Cardiac muscle cell (in vitro differentiated cells and primary cell): ENCODE results near the gene SMARCD3. TPM values are rescaled to one million over a fixed set of nuclear protein-coding genes. Genes with fewer than 3 reads are reported as not detected.

Experiments used
- DNase-seq, 2 donors: peaks; one replicate each; pipeline versions ENCODE4 v3.0.0 to v3.0.0-alpha.2; 2010 to 2017; ENCODE audit warnings: low read depth in 1 of 2, low spot score in 1 of 2
- H3K27ac ChIP-seq: fragments of 200-600 bp; sonication (generic); 2 replicates; pipeline ENCODE4 v1.5.1; 2016
- H3K27me3 ChIP-seq: fragments of 200-600 bp; sonication (generic); 2 replicates; pipeline ENCODE4 v1.6.0; 2016; ENCODE audit warnings: control low read depth
- H3K36me3 ChIP-seq: fragments of 200-600 bp; sonication (generic); 2 replicates; pipeline ENCODE4 v1.5.1; 2016; ENCODE audit warnings: control low read depth
- H3K4me1 ChIP-seq: fragments of 200-600 bp; sonication (generic); 2 replicates; pipeline ENCODE4 v1.8.1; 2017; ENCODE audit warnings: low read depth, mild to moderate bottlenecking, mixed run types
- H3K4me3 ChIP-seq: fragments of 200-600 bp; sonication (generic); 2 replicates; pipeline ENCODE4 v1.5.1; 2016; ENCODE audit warnings: mild to moderate bottlenecking
- H3K9me3 ChIP-seq: fragments of 200-600 bp; sonication (generic); 2 replicates; pipeline ENCODE4 v1.5.1; 2017; ENCODE audit warnings: low read depth, mild to moderate bottlenecking, control low read depth
- polyA plus RNA-seq: library from polyadenylated mRNA; unstranded; fragments of >200 nt; fragmentation: Nextera tagmentation; extraction: Ambion mirVana; gene quantifications from 2 replicates; pipeline ENCODE4 v1.2.1, GENCODE V29; 2016
- total RNA-seq: library from RNA; depleted of rRNA; stranded (reverse); fragments of >200 nt; gene quantifications from 2 replicates; pipeline ENCODE4 v1.2.3, GENCODE V29; 2016
- TF ChIP-seq, protein P1 (sequence below): IDR thresholded peaks from 2 replicates; pipeline ENCODE4 v1.5.1; 2012; ENCODE audit warnings: low read depth, mild to moderate bottlenecking, low read length

Gene SMARCD3
- total RNA-seq, result 180 and 191 TPM in 2 replicates
- polyA plus RNA-seq, result 237 and 238 TPM in 2 replicates

DNA sequence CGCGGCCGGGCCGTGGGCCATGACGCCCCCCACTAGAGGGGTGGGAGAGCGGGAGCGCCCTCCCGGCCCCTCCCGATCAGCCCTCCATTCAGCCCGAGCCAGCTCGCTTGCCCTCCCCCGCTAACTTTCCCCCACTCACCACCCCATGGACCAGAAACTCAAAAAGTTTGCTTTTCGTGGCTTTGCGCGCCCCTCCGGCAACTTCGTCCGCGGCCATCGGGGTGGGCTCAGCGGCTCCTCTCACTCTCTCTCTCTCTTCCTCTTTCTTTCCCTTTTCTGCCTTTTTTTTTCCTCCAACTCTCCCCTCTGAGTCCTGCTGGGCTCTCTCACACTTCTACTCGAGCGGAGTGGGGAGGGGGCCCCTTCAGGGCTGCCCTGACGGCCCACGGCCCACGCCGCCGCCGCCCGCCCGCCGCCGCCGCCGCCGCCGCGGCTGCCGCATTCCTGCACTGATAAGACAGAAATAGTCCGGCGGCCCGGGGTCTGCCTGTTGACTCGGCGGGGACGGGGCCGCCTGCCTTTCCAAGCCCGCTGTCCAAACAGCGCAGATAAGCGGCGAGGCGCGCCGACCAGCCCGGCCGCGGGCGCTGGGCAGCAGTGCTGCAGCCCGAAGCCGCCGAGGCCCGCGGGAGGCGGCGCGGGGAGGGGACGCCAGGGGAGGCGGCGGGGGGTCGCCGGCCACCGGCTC lies at the start of gene SMARCD3:
Gene SMARCD3, minus strand, starts transcription at position 349 of the 688 bp plus-strand sequence. Its CDS starts 132 bp downstream, at position 217.
- no peaks in the 10 kb centered on the region for H3K27me3 ChIP-seq
- H3K9me3 ChIP-seq, result no peaks in the 10 kb centered on the region
- TF ChIP-seq, protein P1, sequence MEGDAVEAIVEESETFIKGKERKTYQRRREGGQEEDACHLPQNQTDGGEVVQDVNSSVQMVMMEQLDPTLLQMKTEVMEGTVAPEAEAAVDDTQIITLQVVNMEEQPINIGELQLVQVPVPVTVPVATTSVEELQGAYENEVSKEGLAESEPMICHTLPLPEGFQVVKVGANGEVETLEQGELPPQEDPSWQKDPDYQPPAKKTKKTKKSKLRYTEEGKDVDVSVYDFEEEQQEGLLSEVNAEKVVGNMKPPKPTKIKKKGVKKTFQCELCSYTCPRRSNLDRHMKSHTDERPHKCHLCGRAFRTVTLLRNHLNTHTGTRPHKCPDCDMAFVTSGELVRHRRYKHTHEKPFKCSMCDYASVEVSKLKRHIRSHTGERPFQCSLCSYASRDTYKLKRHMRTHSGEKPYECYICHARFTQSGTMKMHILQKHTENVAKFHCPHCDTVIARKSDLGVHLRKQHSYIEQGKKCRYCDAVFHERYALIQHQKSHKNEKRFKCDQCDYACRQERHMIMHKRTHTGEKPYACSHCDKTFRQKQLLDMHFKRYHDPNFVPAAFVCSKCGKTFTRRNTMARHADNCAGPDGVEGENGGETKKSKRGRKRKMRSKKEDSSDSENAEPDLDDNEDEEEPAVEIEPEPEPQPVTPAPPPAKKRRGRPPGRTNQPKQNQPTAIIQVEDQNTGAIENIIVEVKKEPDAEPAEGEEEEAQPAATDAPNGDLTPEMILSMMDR, result no peak
- H3K27ac ChIP-seq, result peak within 1 kb of the TSS; percentile 99
- H3K4me1 ChIP-seq, result peaks cover 58% of the 10 kb centered on the region
- DNase-seq, result peak; percentile 84 to 98
- H3K4me3 ChIP-seq, result peak within 1 kb of the TSS; percentile 100
- peaks cover 4% of the 10 kb centered on the region for H3K36me3 ChIP-seq

GRCh38 chr7:151296202-151296992 lies 47.9 kb upstream of the SMARCD3 start:
- H3K4me1 ChIP-seq, result no peaks in the 10 kb centered on the region
- no peaks in the 10 kb centered on the region for H3K27me3 ChIP-seq
- no peak overlapping the region for H3K27ac ChIP-seq
- H3K36me3 ChIP-seq, result no peaks in the 10 kb centered on the region
- no peak overlapping the region for H3K4me3 ChIP-seq
- no peaks in the 10 kb centered on the region for H3K9me3 ChIP-seq
- DNase-seq, result no peak
- TF ChIP-seq, protein P1, result no peak

GRCh38 chr7:151292850-151293249 lies 44.4 kb upstream of the SMARCD3 start:
- no peaks in the 10 kb centered on the region for H3K36me3 ChIP-seq
- no peak overlapping the region for H3K4me3 ChIP-seq
- no peaks in the 10 kb centered on the region for H3K9me3 ChIP-seq
- H3K4me1 ChIP-seq, result no peaks in the 10 kb centered on the region
- TF ChIP-seq, protein P1, result no peak
- no peak for DNase-seq
- no peaks in the 10 kb centered on the region for H3K27me3 ChIP-seq
- no peak overlapping the region for H3K27ac ChIP-seq

- H3K9me3 ChIP-seq, result no peaks in the 10 kb centered on the region
- no peaks in the 10 kb centered on the region for H3K27me3 ChIP-seq
- no peak overlapping the region for H3K4me3 ChIP-seq
- no peaks in the 10 kb centered on the region for H3K4me1 ChIP-seq
- TF ChIP-seq, protein P1, result no peak
- no peak for DNase-seq
- H3K27ac ChIP-seq, result no peak overlapping the region
- no peaks in the 10 kb centered on the region for H3K36me3 ChIP-seq
Observed at GRCh38 chr7:151291206-151291605, 42.7 kb upstream of the SMARCD3 start.

- no peak for DNase-seq
- H3K36me3 ChIP-seq, result no peaks in the 10 kb centered on the region
- no peak overlapping the region for H3K27ac ChIP-seq
- H3K4me1 ChIP-seq, result no peaks in the 10 kb centered on the region
- no peaks in the 10 kb centered on the region for H3K9me3 ChIP-seq
- no peak overlapping the region for H3K4me3 ChIP-seq
- H3K27me3 ChIP-seq, result no peaks in the 10 kb centered on the region
- TF ChIP-seq, protein P1, result no peak
Observed at GRCh38 chr7:151290355-151290760, 41.9 kb upstream of the SMARCD3 start.
